Cardiac muscle cell (in vitro differentiated cells and primary cell): ENCODE results near the gene DNAJC18. TPM values are rescaled to one million over a fixed set of nuclear protein-coding genes. Genes with fewer than 3 reads are reported as not detected.
A peak's percentile ranks its signal among the peaks of the same experiment; 100 is the strongest.

Experiments used
- DNase-seq, 2 donors: peaks; one replicate each; pipeline versions ENCODE4 v3.0.0 to v3.0.0-alpha.2; 2010 to 2017; ENCODE audit warnings: low read depth in 1 of 2, low spot score in 1 of 2
- H3K27ac ChIP-seq: fragments of 200-600 bp; sonication (generic); 2 replicates; pipeline ENCODE4 v1.5.1; 2016
- H3K27me3 ChIP-seq: fragments of 200-600 bp; sonication (generic); 2 replicates; pipeline ENCODE4 v1.6.0; 2016; ENCODE audit warnings: control low read depth
- H3K36me3 ChIP-seq: fragments of 200-600 bp; sonication (generic); 2 replicates; pipeline ENCODE4 v1.5.1; 2016; ENCODE audit warnings: control low read depth
- H3K4me1 ChIP-seq: fragments of 200-600 bp; sonication (generic); 2 replicates; pipeline ENCODE4 v1.8.1; 2017; ENCODE audit warnings: low read depth, mild to moderate bottlenecking, mixed run types
- H3K4me3 ChIP-seq: fragments of 200-600 bp; sonication (generic); 2 replicates; pipeline ENCODE4 v1.5.1; 2016; ENCODE audit warnings: mild to moderate bottlenecking
- H3K9me3 ChIP-seq: fragments of 200-600 bp; sonication (generic); 2 replicates; pipeline ENCODE4 v1.5.1; 2017; ENCODE audit warnings: low read depth, mild to moderate bottlenecking, control low read depth
- polyA plus RNA-seq: library from polyadenylated mRNA; unstranded; fragments of >200 nt; fragmentation: Nextera tagmentation; extraction: Ambion mirVana; gene quantifications from 2 replicates; pipeline ENCODE4 v1.2.1, GENCODE V29; 2016
- total RNA-seq: library from RNA; depleted of rRNA; stranded (reverse); fragments of >200 nt; gene quantifications from 2 replicates; pipeline ENCODE4 v1.2.3, GENCODE V29; 2016
- TF ChIP-seq, protein P1 (sequence below): IDR thresholded peaks from 2 replicates; pipeline ENCODE4 v1.5.1; 2012; ENCODE audit warnings: low read depth, mild to moderate bottlenecking, low read length

The DNAJC18 gene
- total and polyA plus RNA-seq, 2 experiments from 2014 or later = 10.1 to 17.4 TPM

DNA sequence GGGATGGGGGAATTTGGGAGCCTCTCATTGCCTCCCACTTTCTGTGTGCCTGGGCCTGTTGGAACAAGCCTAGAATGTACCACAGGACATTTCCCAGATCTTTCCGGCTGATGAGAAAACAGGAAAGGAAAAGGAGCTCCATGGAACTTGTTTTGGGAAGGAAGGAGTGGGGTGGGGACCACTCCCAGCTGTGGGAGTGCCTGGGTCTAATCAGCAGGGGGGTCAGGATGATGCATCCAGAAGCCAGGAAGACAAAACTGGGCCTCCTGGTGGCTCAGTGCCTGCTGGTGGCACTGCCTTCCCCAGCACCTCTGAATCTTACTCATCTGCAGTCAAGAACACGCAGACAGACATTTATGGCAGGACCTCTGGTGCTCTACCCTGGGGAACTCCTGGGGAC, 34.2 kb upstream of the DNAJC18 start:
- Histone ChIP-seq H3K27ac (peak overlapping the region; percentile 66), H3K4me1 (peaks cover 31% of the 10 kb centered on the region), H3K36me3 (no peaks in the 10 kb centered on the region), H3K9me3 (no peaks in the 10 kb centered on the region), H3K4me3 (no peak overlapping the region), H3K27me3 (no peaks in the 10 kb centered on the region)
- TF ChIP-seq, protein P1, sequence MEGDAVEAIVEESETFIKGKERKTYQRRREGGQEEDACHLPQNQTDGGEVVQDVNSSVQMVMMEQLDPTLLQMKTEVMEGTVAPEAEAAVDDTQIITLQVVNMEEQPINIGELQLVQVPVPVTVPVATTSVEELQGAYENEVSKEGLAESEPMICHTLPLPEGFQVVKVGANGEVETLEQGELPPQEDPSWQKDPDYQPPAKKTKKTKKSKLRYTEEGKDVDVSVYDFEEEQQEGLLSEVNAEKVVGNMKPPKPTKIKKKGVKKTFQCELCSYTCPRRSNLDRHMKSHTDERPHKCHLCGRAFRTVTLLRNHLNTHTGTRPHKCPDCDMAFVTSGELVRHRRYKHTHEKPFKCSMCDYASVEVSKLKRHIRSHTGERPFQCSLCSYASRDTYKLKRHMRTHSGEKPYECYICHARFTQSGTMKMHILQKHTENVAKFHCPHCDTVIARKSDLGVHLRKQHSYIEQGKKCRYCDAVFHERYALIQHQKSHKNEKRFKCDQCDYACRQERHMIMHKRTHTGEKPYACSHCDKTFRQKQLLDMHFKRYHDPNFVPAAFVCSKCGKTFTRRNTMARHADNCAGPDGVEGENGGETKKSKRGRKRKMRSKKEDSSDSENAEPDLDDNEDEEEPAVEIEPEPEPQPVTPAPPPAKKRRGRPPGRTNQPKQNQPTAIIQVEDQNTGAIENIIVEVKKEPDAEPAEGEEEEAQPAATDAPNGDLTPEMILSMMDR = no peak
- peak in 1 of 2 donors; percentile 37 for DNase-seq

- DNase-seq = peak; percentile 37 to 49
- TF ChIP-seq, protein P1 = no peak
- Histone ChIP-seq H3K9me3 (no peaks in the 10 kb centered on the region), H3K4me3 (no peak overlapping the region), H3K27ac (peak overlapping the region; percentile 66), H3K4me1 (peaks cover 28% of the 10 kb centered on the region), H3K27me3 (no peaks in the 10 kb centered on the region), H3K36me3 (no peaks in the 10 kb centered on the region)
These were observed 33.8 kb upstream of the DNAJC18 start for GRCh38 chr5:139473105-139473504.

- H3K9me3 ChIP-seq = no peaks in the 10 kb centered on the region
- peaks cover 28% of the 10 kb centered on the region for H3K4me1 ChIP-seq
- no peaks in the 10 kb centered on the region for H3K36me3 ChIP-seq
- no peaks in the 10 kb centered on the region for H3K27me3 ChIP-seq
- peak overlapping the region; percentile 66 for H3K27ac ChIP-seq
- DNase-seq = no peak
- TF ChIP-seq, protein P1 = no peak
- no peak overlapping the region for H3K4me3 ChIP-seq
These were observed 33.2 kb upstream of the DNAJC18 start for GRCh38 chr5:139472386-139473030.

DNA sequence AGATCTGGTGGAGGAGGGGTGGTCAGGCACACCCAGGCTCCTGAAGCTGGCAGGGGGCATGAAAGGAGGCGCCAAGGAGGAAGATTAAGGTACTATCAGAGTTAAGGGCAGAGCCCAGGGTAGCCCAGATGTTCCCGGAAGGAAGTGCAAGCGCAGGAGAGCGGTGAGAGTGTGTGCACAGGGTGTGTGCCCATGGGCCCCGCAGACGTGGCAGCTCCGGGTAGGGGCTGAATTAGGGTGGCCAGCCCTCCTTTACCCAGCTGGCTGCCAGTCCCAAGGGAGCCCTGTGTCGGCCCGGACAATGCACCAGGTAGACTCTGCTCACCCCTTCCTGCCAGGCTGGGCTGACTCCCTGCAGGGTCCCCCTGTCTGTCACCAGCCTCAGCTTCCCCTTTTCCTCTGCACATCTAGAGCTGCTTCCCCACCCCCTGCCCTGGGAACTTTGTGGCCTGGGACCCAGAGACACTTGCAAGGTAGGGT, 31.5 kb upstream of the DNAJC18 start, which contains the start of gene SMIM33:
SMIM33 (plus strand) TSS at position 184 of the 480 bp plus-strand sequence; CDS start at position 302, 118 bp downstream.
- DNase-seq = no peak
- Histone ChIP-seq H3K27me3 (no peaks in the 10 kb centered on the region), H3K9me3 (no peaks in the 10 kb centered on the region), H3K27ac (no peak within 1 kb of the TSS), H3K4me3 (no peak within 1 kb of the TSS), H3K36me3 (no peaks in the 10 kb centered on the region), H3K4me1 (peaks cover 28% of the 10 kb centered on the region)
- TF ChIP-seq, protein P1 = no peak

DNA sequence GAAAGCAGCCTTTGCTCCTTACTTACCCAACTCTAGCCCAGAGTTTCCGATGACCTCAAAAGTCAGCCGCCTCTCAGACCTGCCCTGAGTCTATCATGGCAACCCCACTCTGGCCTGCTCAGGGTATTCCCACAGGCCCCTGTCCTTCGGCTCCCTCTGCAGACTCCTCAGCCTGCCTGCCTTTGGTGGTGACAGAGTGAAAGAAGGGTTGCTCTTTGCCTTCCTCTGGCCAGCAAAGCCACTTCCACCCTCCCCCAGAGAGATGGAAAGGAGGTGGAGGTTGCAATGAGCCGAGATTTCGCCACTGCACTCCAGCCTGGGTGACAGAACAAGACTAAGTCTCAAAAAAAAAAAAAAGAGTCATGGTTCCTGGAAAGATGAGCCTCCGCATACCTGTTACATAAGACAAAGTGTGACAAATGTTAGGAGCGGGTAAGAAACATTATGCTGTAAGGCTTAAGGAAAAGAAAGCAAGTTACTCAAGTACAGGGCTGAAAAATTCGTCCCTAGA, 29.2 kb upstream of the DNAJC18 start:
- Histone ChIP-seq H3K4me1 (peaks cover 16% of the 10 kb centered on the region), H3K27me3 (no peaks in the 10 kb centered on the region), H3K9me3 (no peaks in the 10 kb centered on the region), H3K27ac (peak overlapping the region; percentile 60), H3K4me3 (no peak overlapping the region), H3K36me3 (no peaks in the 10 kb centered on the region)
- peak in 1 of 2 donors; percentile 48 for DNase-seq
- TF ChIP-seq, protein P1 = no peak
